Effector CD8-positive, alpha-beta T cell (primary cell): ENCODE data around the gene PTPRN2.

ENCODE experiments used
- DNase-seq: peaks from one replicate; lab custom pipeline; 2025; lab: John Stamatoyannopoulos, UW

Gene PTPRN2

DNA sequence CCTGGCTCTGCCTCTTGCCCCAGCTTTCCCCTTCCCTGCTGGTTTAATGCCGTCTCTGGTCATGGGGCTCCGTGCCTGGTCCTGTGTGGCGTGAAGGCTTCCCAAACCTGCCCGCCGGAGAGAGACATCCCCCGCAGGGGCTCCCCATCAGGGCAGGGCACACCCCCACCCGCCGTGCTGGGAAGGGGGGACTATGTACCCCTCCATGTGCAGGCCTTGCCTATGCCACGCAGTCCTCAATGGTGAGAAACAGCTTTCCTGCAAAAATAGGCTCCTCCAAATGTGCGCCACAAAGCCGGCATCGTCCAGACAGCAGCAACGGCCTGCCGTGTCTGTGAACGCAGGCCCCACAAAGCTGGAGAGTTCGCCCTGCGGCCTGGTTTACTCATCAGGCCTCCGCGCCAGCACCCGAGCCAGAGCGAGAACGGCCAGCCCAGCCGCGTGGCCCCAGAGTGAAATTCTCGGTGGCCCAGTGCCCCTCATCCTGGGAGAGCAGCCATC, 937.4 kb downstream of the PTPRN2 start:
- no peak for DNase-seq

DNA sequence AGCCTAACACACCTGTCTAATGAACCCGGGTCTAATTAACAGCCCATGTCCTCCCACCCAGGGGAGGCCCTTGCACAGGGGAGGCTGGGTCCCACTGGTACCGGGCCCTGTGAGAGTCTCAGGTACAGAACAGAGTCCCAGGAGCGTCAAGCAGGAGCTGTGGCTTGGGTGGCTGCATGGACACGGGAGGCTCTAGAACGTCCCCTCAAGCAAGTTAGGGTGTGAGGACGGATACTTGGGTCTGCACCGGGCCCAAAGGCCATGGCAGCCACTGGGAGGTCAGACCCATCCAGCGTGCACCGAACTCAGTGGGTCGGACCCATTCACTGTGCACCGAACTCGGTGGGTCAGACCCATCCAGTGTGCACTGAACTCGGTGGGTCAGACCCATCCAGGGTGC, 941.1 kb downstream of the PTPRN2 start:
- DNase-seq, result no peak

DNA sequence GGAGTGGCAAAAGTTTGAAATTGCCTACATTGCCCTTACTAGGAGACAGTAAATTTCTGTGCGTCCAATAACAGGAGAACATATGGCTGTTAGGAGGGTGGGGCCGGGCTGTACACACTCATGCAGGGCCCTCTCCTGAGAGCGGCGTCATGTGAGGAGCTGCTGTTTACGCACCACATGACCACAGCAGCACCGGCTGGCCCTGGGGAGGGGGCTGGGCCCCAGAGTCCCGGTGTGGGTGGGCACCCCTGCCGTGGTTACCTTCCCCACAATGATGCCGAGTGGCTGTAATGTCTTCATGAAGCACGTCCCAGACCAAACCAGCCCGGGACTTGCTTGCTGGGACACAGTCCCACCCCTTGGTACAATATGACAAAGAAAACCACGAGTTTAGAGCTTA, 942.1 kb downstream of the PTPRN2 start:
- no peak for DNase-seq

DNA sequence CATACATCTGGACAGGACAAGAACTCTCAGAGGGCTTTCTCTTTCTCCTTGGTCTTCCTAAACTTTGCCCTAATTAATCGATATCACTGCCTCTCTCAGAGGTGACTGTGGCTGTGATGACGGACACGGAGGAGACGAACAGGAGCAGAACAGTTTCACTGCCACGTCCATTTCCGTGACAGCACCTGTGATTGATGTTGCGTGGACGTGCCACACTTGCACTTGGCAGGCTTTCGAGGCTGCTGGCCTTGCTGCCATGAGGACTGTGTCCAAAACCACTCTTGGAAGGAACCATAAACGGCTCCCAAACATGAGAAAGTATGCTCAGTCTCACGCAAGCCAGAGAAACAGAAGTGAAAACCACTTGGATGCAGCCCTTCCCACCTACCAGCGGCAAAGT, 942.7 kb downstream of the PTPRN2 start:
- no peak for DNase-seq

DNA sequence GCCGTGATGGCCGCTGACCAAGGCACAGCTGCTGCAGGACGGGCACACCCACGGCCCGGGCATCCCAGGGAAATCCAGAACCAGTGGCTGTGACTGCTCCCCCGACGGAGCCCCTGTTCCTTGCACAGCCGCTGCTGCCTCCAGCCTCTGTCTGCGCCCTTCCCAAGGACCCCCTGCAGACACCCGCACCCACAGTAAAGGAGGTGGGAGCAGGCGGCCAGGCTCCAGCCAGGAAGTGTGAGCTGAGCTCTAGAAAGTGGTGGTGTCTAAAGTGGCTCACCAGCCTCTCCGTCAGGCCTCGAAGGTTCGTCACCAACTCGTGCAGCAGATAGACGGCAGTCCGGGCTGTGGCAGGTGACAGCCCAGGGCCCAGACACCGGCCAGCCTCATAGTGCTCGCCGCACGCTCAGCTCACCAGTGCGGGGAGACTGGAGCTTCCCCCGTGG, 944.1 kb downstream of the PTPRN2 start:
- no peak for DNase-seq

DNA sequence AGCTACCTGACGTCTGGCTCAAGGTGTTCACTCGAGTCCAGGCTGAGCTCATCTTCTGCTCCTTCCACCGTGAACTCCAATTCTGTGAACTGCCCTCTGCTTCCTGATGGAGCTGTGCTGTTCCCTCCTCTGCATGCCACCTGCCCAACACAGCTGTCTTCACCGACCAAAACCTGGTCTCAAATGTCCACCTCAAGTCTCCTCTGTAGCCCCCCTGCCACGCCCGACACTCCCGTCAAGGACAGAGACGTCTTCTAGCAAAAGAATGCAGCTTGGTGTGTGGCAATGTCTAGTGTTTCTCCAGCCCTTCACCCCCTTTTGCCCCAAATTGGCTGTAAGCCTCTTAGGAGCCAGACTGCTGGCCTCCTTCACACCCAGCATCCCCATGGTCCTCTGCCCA, 945.8 kb downstream of the PTPRN2 start:
- DNase-seq, result no peak

DNA sequence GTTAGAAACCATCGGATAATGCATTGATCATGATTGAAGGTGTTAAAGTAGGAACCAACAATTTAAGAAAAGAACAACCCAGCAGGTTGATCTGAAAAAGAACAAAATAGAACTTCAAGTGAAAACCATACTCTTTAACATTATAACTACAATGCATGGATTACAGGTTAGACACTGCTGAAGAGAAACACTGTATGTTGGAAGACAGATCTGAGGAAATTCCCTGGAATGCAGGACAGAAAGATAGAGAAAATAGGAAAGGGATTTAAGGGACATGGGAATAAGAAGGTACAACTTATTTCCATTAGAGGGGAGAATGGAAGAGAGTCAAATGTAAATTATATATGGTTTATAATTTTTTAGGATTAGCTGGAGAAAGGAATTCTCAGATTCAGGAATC, 947.5 kb downstream of the PTPRN2 start:
- no peak for DNase-seq

DNA sequence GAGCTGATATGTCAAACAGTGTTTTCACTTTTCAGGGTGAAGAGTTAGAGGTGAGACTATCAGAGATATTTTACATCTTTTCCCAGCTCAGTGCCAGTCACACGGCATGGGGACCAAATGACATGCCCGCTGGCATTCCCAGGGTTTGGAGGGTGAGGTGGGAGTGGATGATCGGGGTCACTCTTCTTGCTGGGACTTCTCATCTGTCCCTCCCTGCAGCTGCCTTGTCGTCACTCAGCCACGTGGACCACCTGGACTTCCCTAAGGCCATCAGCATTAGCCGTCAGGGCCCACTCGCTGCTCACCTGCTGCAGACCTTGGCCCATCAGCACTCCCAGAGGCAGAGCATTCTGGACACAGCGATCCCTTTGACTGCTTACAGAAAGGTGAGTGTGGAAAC, 949.1 kb downstream of the PTPRN2 start:
- no peak for DNase-seq

DNA sequence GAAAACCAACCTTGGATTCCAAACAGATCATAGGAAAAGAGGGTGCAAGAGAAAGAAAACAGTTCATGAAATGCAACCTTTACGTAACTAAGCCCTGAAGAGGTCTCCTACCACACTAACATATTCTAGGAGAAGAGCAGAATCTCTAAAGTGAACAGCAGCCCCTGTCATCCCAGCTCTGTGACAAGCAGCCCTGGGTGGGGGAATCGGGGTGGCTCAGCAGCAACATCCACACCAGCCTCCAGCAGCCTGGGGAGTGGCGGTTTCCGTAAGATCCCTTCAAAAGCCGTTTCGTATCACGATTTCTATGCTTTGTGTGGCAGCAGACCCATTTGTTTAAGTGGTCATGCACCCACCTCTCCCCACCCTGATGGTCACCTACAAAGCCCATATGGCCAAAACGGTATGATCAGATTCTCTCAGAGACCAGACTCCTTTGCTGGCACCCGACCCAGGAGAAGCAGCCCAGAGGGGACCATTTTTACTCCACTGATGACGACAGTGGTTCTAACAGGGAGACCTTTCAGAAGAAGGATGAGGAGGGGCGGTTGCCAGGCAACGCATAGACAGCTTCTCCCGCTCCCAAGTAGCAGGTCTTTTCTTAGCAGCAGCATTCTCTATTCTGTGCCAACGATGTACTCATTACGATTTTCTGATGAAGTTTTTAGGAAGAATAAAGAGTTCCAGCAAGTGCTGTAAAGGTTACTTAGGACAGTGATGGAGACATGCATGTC, 950.2 kb downstream of the PTPRN2 start:
- DNase-seq, result no peak

DNA sequence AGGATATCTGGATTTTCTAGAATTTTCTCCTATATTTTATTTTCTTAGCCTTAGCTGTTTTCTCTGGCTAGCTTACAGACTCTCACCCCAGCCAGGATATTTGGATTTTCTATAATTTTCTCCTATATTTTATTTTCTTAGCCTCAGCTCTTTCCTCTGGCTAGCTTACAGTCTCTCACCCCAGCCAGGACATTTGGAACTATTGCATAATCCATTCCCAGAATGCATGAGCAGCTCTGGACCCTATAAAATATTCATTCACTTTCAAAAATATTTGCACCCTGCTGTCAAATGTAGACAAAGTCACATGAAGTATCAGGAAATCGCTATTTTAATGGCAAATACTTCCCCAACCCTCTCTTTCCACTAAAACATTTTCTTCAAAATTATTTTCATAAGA, 952.0 kb downstream of the PTPRN2 start:
- DNase-seq, result no peak

DNA sequence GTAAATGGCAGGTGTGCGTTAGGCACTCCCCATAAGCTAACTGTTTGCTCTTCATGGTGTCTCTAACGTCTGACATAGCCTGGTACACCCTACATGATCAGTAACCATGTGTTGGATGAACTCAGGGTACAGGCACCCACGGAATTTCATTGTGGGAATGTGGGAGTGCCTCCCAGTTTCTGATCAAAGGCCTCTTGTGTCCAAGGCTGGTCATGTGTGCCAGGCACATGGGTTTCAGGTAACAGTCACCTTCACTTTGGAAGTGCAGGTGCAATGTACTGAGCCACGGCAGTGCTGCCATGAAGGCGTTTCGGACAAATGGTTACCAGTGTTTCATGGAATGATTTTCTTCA, 952.5 kb downstream of the PTPRN2 start:
- DNase-seq, result no peak

DNA sequence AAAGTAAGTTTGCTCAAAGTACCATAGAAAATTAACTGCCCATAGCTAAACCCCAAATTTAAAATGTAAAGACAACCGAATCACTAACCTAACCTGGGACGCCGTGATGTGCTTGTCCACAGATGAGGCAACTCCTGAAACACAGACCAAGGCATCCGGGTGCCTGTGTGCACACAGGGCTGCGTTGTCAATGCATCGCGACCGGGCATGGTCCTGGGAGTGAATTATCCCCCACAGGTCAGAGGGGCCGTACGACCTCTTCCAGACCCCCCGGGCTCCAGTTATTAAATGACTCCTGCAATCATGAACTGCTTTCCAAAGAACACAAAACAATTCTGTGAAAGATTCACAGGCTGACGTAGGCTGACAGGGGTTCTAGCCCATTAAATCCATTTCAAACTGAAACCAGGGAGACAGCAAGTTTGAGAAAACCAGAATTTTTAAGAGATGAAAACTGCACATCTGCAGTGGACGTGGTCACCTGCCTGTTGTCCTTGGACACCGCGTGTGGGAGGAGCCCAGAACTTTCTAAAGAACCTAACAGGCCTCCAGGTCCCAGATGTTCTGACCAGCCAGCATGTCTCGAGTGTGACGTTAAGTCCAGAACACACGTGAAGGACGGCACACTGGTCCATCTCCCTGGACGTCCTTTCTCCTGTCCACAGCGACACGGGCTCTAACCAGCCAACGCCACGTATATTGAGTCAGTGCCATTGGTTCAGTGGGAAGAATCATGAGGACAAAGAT, 953.0 kb downstream of the PTPRN2 start:
- no peak for DNase-seq

DNA sequence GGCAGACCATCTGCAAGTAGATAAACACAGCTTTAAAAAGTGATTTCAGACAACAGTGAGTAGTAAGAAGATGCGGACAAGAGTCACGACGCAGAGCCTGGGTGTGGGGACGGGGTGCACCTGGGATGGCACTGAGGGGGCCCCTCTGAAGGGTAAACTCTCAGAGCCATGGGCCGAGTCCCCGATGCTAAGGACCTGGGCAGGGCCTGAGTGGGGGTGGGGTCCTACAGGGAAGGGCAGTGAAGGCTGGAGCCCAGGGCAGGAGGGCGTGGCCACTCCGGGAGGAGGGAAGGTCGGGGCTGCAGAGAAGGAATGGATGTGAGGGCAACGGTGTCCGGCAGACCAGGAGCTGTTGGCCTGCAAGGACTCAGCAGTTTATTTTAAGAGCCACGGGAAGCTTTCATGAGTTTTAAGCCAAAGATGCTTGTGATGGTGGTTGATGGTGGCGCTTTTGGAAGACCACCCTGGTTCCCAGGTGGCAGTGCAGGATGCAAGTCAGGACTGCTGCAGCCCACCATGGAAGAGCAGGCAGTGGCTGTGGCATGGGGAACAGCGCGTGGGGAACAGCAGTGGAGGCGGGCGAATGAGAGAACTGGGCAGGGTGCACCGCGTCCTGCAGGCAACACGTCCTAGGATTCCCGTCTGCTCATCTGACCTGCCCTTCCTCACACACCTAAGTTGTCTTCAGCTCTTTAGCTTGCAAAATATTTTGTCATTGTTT, 954.0 kb downstream of the PTPRN2 start:
- no peak for DNase-seq

DNA sequence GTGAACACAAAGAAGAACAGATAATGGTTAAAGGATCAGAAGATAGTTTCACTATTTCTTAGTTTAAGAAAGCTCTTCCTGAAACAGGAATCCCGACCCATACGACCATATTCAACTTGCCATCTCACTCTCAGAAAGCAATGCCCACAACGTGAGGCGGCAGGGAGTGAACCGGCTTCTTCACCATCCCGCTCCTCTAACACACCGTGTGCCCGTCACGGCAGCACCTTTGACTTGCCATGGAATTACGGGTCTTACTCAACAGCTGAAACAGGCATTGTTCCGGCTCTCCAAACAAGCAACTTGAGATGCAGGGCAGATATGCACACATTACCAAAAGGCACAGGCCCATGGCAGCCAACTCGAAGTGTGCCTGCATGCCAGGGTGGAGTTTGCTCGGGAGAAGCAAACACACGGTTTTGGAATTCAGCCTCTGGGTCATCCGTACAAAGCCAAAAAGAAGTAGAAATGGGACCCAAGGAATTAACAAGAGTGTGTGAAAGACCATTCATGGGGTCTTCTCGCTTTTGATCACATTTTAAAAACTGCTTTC, 957.2 kb downstream of the PTPRN2 start:
- DNase-seq, result no peak

DNA sequence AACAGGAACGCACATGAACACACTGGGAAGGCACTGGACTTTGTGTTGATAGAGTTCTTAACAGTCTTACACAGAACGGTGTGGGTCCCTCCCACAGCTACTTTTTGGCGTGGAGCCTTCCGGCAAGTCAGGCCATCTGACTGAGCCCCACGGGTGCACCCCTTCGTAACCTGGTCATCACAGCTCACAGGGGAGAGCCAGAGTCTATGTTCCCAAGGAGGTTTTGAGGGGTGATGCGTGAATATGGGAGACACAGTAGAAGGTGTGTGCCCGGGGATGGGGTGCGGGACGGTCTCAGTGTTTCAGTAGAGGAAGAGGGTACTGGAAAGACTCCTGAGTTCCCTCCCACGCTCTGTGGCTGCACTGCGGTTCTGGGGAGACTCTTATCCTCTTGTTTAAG, 959.2 kb downstream of the PTPRN2 start:
- no peak for DNase-seq

DNA sequence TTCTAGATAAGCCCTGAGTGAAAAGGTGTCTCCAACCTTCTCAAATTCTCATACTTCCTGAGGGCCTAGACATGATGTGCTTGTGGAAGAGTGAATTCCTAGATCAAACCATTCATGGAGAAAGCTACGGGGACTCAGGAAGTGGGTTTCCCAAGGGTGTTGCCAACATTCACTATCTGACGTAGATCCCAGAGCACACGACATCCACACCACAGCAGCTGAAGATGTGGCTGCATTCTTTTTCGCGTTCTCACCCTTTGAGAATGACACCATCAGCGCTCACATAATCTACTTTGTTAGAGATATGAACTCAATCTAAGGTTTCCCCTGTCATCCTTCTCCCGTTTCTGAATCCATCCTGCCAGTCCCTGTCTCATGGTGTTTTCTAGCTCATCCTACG, 960.0 kb downstream of the PTPRN2 start:
- no peak for DNase-seq

DNA sequence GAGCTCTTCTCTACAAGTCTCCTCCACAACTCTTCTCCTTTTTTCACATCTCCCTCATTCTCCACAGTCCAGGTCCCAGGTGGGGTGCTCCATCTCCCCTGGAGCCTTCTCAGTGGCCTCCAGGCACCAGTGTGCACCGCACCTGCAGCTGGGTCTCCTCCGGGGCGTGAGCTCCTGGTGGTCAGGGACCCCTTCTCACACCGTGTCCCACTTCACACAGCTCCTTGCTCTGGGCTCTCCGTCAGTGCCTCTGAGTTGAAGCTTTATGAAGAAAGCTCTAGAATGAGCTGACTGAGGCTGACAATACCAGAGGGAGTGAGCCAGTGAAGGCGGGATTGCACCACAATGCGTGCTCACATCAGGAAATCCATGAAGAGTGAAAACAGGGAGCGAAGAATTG, 960.6 kb downstream of the PTPRN2 start:
- DNase-seq, result no peak

DNA sequence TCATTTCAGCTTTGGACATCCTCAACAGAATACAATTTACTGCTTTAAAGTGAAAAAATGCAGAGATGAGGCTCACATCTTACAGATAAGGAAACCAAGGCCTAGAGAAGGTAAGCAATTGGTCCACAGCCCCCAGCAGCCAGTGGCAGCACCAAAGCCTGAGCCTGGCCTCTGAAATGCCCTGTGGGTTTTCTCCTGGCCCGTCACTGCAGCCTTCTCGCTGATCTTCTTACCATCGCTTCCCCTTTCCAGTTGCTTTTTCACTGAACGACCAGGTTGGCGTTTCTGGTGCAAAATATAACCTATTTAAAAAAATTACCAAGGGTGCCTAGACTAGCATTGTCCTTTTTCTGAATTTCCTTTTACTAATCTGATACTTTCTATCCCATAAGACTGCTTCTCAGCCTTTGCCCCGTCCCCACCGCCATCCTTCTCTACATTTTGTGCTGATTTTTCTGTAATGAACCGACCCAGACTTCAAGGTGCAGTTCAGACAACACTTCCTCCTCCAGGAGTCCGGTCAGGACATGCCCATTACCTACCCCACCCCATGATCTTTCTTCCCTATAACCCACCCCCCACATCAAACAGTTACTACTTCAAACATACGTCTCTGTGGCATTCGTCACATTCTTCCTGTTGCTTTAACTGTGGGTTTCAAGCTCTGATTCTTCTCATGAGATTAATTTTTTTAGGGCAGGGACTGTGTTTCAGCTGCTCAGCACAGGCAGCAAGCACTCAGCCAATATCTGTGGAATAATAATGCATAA, 961.5 kb downstream of the PTPRN2 start:
- DNase-seq, result no peak

DNA sequence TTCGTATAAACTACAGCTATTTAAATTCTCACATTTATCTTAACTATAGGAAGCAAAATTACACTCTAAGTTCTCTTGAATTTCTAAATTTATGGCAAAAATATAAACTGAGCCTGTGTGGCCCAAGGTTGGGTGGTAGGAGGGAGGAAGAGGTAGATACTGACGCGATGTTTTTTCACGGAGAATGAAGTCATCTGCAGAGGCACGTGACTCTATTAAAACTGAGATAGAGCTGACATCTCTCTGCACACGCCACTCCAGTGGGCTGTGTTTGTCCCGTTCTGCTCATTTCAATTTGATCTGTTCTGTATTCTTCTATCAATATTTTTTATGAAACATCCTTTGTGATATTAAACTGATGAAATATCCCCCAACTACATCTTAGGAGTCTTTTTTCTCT, 964.1 kb downstream of the PTPRN2 start:
- DNase-seq, result no peak

DNA sequence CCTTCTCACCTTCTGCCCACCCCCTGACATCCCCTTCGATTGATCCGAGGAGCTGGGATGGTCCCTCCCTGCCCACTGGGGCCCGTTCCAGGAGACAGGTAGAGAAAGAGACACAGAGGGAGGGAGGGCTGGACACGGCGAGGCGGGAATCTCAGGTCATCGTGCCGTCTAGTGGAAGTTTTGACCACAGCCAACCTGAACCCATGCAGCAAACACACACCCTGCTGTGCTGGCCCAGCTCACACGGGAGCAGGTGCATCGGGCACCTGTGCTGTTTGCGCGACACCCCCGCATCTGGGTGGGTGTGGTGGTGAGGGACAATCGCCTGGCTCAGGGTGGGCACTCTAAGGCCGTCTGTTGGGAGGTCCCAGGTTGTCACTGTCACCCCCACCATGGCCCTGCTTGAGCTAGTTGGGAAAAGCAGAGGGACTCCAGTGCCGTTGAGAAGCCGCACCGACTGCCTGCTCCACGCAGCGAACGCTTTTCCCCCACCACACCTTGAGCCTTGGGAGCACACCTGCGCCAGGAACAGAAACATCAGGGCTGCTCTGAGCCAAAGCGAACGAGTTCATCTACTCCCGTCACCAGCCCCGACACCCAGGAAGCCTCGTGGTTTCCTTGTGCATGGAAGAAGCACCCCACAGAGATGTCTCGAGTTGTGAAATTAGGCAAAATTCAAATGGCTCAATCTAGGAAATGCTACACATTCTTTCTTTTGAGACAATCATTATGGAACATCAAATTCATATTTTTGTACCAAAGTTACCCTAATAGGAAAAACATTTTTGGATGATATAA, 965.0 kb downstream of the PTPRN2 start:
- no peak for DNase-seq

DNA sequence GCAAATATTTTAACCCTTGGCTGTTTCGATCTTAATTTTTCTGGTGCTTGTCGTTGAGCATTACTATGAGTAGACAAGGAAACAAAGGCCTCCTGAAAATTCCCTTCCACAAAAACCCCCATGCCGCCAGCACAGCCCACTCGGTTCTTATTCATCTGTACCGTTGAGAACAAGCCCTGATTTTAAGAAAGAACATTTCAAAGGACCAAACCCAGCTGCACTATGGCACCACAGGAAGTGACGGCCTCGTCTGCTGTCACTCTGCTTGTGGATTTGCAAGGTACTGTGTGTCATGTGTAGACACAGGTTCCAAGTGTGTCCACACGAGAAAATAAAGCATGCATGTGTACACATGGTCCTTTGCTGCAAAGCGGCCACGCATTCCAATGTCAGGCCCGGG, 965.6 kb downstream of the PTPRN2 start:
- no peak for DNase-seq
